A549 (cell line): Measurements from ENCODE around the gene CDA.

Experiments
- MAZ ChIP-seq: fragments of 150-350 bp; IDR thresholded peaks from 2 replicates; pipeline ENCODE4 v1.6.1; 2014; ENCODE audit warnings: antibody characterized with exemption, low read depth, low read length, borderline replicate concordance
- POLR2A ChIP-seq: IDR thresholded peaks from 2 replicates; pipeline ENCODE4 v1.6.1; 2012; ENCODE audit warnings: mild to moderate bottlenecking, low read length
- POLR2AphosphoS2 ChIP-seq: conservative IDR thresholded peaks from 2 replicates; pipeline ENCODE4 v1.6.1; 2012; ENCODE audit warnings: low read length, improper control_type of control experiment, inconsistent platforms
- RAD21 ChIP-seq, 2 experiments: fragments of >200 bp in 1 of 2; sonication (Bioruptor Twin) in 1 of 2; formaldehyde crosslinking in 1 of 2; IDR thresholded peaks in 1 of 2; conservative IDR thresholded peaks in 1 of 2; 2 replicates in 1 of 2; 3 replicates in 1 of 2; pipeline ENCODE4 v1.6.1; 2012 to 2018; ENCODE audit warnings: inconsistent platforms in 1 of 2
- TF ChIP-seq, protein P1 (sequence below): fragments of >200 bp; sonication (Bioruptor Twin); formaldehyde crosslinking; IDR thresholded peaks from 3 replicates; pipeline ENCODE4 v1.5.1; 2016
- TF ChIP-seq, protein P2 (sequence below): IDR thresholded peaks from 2 replicates; pipeline ENCODE4 v1.6.1; 2012; ENCODE audit warnings: low read depth, borderline replicate concordance
- TF ChIP-seq, protein P3 (sequence below): IDR thresholded peaks from 2 replicates; pipeline ENCODE4 v1.6.1; 2012

DNA sequence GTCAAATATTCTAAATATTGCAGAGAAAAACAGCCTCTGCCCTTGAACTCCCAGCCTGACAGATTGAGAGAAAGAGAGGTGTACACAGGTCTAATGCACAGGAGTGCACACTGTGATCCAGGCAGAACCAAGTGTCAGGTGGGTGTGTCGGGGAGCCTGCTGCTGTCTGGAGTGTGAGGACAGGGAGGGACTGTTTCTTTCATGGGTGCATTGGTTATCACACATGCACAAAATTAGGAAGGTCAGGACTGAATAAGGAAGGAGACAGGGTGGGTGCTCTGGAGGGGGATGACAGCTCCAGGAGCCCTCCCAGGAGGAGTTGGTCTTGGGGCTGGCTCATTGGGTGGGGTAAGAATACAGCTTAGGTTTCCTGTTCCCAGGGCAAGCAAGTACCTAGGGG is 31.1 kb downstream of the CDA start:
- TF ChIP-seq POLR2AphosphoS2, result no peak
- TF ChIP-seq, protein P1, sequence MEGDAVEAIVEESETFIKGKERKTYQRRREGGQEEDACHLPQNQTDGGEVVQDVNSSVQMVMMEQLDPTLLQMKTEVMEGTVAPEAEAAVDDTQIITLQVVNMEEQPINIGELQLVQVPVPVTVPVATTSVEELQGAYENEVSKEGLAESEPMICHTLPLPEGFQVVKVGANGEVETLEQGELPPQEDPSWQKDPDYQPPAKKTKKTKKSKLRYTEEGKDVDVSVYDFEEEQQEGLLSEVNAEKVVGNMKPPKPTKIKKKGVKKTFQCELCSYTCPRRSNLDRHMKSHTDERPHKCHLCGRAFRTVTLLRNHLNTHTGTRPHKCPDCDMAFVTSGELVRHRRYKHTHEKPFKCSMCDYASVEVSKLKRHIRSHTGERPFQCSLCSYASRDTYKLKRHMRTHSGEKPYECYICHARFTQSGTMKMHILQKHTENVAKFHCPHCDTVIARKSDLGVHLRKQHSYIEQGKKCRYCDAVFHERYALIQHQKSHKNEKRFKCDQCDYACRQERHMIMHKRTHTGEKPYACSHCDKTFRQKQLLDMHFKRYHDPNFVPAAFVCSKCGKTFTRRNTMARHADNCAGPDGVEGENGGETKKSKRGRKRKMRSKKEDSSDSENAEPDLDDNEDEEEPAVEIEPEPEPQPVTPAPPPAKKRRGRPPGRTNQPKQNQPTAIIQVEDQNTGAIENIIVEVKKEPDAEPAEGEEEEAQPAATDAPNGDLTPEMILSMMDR, result no peak
- TF ChIP-seq, protein P2, sequence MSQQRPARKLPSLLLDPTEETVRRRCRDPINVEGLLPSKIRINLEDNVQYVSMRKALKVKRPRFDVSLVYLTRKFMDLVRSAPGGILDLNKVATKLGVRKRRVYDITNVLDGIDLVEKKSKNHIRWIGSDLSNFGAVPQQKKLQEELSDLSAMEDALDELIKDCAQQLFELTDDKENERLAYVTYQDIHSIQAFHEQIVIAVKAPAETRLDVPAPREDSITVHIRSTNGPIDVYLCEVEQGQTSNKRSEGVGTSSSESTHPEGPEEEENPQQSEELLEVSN, result no peak
- TF ChIP-seq POLR2A, result no peak
- TF ChIP-seq RAD21 (conservative IDR thresholded peaks at IDR 0.05 in 1 of 2, IDR thresholded peaks at IDR 0.05 in 1 of 2), result no peak
- TF ChIP-seq, protein P3, sequence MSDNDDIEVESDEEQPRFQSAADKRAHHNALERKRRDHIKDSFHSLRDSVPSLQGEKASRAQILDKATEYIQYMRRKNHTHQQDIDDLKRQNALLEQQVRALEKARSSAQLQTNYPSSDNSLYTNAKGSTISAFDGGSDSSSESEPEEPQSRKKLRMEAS, result no peak
- no peak for TF ChIP-seq MAZ
